NCI-H748 treated with DMSO at 0.1 percent for 48 hours (cell line): ENCODE measurements around the gene MZT1.
A peak's percentile ranks its signal among the peaks of the same experiment; 100 is the strongest.

Experiments used
- DNase-seq: peaks from one replicate; lab custom pipeline; 2025; lab: John Stamatoyannopoulos, UW

The MZT1 gene

GRCh38 chr13:72680353-72680752, 47.1 kb downstream of the MZT1 start:
- no peak for DNase-seq

- no peak for DNase-seq
Observed at GRCh38 chr13:72678312-72678711, 49.1 kb downstream of the MZT1 start.

- DNase-seq: peak; percentile 38
Observed at GRCh38 chr13:72677431-72677830, 50.0 kb downstream of the MZT1 start.

- DNase-seq: no peak
Observed at GRCh38 chr13:72666391-72666790, 61.0 kb downstream of the MZT1 start.

- no peak for DNase-seq
Observed at GRCh38 chr13:72662548-72662947, 64.9 kb downstream of the MZT1 start.
